Astrocyte (in vitro differentiated cells and primary cell): ENCODE data around the gene POLR2M.

Experiments
- EZH2 ChIP-seq: IDR thresholded peaks from 2 replicates; pipeline ENCODE4 v1.6.1; 2012; ENCODE audit warnings: mild to moderate bottlenecking, low read length, inconsistent platforms; ENCODE audit not compliant: insufficient read depth
- TF ChIP-seq, protein P1 (sequence below): IDR thresholded peaks from 2 replicates; pipeline ENCODE4 v1.5.1; 2011; ENCODE audit warnings: low read depth, mild to moderate bottlenecking, inconsistent platforms, low read length, moderate library complexity; ENCODE audit not compliant: insufficient read depth

- TF ChIP-seq, protein P1, sequence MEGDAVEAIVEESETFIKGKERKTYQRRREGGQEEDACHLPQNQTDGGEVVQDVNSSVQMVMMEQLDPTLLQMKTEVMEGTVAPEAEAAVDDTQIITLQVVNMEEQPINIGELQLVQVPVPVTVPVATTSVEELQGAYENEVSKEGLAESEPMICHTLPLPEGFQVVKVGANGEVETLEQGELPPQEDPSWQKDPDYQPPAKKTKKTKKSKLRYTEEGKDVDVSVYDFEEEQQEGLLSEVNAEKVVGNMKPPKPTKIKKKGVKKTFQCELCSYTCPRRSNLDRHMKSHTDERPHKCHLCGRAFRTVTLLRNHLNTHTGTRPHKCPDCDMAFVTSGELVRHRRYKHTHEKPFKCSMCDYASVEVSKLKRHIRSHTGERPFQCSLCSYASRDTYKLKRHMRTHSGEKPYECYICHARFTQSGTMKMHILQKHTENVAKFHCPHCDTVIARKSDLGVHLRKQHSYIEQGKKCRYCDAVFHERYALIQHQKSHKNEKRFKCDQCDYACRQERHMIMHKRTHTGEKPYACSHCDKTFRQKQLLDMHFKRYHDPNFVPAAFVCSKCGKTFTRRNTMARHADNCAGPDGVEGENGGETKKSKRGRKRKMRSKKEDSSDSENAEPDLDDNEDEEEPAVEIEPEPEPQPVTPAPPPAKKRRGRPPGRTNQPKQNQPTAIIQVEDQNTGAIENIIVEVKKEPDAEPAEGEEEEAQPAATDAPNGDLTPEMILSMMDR = no peak
- no peak for TF ChIP-seq EZH2
Observed at GRCh38 chr15:57746786-57747185, 40.3 kb downstream of the POLR2M start.
